ENCODE data around the gene RAPGEF4.
"Not testable (repeated sequence)": the region's sequence is repeated elsewhere in the genome, so short reads cannot be mapped to it uniquely, and the experiment has no call there.

Gene RAPGEF4

DNA sequence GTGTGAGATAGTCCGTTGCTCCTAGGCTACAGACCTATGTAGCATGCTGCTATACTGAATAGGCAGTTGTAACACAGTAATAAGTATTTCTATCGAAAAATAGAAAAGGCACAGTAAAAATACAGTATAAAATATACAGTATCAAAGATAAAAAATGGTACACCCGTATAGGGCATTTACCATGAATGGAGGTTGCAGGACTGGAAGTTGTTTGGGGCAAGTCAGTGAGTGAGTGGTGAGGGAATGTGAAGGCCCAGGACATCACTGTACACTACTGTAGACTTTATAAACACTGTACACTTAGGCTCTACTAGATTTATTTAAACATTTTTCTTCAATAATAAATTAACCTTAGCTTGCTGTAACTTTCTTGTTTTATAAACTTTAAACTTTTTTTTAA, 343.5 kb downstream of the RAPGEF4 start:
- no peak for DNase-seq

DNA sequence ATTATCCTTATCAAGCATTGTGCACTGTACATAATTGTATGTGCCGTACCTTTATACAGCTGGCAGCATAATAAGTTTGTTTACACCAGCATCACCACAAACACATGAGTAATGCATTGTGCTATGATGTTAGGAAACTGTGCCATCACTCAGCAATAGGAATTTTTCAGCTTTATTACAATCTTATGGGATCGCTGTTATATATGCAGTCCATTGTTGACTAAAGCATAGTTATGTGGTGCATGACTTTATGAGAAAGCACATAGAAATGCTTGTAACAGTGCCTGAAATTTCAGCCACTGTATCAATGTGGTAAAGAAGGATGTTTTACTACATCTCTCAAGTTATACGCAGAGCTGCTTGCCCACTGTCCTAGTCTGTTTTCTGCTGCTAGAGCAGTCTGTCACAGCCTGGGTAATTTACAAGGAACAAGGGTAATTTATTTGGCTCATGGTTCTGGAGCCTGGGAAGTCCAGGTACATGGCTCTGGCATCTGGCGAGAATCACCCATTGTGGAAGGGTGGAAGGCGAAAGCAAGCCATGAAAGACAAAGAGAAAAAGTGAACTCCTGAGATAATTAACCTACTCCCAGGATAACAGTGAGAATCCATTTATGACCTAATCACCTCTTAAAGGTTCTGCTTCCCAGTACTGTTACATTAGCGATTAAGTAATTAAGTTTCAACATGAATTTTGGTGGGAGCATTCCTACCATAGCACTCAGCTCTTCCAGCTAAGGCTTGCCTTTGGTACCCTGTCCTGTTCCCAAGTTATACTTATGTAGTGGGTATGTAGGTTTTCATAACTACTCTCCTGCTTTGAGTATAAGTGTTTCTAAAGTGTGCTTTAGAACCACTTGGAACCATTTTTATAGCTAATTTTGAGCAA, 344.6 kb downstream of the RAPGEF4 start:
- no peak for DNase-seq

DNA sequence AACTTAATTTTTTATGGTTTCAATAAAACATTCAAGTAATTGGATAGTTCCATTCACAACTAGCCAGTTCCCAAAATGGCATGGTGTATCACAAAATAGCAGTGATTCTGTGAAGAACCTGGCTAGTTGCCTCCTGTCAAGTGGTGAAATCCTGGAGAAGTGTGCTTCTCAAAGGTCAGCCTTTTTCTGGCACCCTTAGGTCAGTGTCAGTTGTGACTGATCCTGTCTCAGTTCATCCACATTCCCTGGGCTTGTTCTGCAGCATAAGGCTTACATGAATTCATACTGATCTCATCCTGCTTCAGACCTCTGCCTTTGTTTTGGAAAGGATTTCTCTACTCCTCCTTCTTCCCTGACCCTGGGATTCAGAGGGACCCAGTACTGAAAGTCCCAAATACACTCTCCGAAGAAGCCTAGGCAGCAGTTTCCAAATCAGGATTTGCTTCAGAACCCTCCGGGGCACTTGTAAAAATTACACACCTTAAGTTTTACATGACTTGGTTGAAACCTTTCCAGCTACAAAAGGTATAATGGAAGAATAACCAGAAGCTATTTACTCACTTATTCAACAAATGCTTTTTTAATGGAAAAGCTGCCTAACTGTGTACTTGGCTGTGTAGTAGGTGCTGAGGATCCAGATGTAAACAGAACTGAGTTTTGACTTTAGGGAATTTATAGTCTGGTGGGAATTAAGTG, 351.0 kb downstream of the RAPGEF4 start:
- DNase-seq: no peak

DNA sequence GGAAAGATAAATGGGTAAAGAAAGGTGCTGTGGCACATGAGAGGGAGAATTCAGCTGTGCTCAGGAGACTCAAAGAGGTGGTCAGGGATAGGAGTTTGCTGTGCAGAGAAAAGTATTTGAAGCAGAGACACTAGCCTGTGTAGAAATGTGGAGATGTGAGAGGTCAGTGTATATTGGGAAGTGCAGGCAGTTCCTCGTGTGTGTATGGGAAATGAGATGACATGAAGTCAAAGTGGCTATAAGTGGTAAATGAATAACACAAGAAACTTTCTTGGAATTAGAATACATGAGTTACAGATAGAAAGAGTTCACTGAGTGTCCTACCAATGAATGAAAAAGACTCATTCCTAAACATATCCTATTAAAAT, 351.6 kb downstream of the RAPGEF4 start:
- no peak for DNase-seq

DNA sequence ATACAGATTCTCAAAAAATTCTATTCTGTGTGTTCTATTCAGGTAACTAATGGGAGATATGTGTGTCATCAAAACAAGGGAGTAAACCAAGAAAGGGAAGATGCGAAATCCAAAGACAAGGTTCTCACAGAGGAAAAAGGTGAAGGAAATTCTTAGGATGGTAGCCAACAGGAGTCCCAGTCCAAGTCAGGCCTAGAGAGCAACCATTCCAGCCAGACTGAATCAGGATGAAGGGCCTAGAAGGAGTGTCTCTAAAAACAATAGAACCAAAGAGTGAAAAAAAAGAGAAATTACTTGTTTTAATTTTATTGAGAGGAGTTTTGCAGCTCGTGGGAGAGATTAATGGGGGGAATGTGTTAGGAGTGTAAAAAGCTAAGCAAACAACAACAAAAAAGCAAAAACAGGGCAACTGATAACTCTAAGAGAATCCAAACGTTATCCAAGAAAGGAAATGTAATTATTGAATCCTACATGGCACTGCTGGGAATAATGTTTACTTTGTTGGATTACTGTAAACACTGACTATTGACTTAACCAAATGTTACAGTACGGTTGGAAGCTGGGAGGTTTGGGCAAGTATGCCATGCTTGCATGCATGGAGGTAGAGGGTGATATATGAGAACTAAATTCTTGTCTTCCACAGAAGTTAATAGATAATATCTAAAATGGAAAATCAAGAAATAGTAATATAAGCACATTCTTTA, 352.3 kb downstream of the RAPGEF4 start:
- DNase-seq: no peak

DNA sequence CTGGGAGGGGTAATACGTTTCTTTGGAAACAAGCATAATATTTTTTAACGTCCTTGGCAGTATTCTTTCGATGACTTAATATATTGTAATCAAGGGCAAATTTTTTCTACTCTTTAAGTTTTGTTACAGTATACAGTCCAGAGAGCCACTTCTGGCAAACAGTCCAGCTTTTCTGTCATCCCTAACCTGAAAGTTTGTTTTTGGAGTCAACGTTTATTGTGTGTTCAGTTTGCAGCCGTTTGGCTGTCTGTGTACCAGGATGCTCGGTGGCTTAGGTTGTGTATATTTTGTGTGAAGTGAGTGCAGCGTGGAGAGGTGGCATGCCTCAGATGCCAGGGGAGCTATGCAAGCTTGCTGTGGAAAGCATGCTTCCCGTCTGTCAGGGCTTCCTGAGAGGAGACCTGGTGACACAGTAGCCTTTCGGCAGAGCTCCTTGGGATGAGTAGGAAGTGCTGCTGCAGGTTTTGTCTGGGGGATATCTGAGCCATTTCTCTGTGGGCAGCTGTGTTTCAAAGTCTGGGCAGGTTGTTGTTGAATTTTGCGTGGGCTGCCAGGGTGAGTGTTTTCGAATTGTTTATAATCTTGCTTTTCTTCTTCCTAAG, 354.7 kb downstream of the RAPGEF4 start:
- DNase-seq: no peak

DNA sequence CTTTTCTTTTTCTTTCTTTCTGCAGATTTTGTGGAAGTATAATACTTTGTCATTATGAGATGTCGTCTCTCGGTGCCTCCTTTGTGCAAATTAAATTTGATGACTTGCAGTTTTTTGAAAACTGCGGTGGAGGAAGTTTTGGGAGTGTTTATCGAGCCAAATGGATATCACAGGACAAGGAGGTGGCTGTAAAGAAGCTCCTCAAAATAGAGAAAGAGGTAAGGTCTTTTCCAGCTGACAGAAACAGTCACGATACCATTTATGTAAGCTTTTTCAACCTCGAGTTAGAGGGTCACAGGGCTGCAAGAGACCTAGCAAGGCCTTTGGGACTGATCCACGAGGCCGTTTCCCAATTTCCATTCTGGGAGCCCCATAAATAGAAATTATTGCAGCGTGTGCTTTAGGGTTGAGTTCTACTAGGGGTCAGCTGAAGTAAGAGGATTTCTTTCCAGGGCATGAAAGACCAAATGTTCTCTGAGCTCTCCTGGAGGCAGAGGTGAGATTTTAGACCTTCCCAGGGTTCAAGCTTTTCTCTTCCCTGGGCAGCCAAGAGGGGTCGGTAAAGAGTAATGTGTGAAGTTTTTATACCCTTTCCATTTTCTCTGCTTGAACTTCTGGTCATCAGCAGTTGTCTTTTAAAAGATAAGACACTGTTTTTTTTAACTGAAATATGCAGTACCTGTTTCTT, 355.5 kb downstream of the RAPGEF4 start:
- DNase-seq: no peak

DNA sequence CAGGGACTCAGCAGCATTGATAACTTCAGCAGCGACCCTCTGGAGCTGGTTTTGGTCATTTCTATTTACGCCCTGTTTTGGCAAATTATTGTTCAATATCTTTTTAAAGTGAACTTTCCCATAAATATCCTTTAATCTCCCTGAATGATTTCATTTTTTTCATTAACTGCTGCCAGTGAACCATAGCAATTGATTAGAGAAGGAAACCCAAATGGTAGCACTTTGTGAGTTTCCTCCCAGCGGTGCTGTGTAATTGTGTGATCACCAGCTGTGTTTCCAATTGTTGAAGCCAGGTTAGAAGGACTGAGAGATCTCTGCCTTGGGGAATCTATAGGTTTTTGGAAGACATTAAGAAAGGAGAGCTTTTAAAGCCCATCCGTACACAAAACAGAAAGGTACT, 356.3 kb downstream of the RAPGEF4 start:
- DNase-seq: no peak

DNA sequence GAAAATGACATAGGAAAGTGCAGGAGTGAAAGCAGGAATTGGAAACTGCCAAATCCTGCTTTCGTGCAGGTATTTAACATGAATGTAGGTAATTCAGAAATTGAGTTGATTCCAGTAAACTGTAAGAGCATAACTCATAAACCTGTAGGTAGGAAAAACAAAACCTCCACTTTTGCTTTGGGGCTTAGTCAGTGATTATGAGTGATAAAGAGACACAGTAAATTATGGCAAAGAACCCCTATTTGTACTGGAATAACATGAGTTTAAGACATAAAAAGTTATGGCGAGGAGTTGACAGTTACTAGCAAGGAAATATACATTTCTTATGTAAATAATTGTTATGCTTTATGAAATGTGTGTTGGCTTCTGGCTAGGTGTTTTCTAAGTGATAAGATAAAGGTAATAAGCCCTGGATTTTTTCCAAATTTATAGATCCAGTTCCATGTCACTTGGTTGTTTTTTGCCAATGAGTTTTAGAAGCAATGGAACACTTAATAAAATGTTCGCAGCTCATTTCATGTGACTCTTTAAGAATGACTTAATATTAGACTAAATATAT, 357.3 kb downstream of the RAPGEF4 start:
- no peak for DNase-seq

DNA sequence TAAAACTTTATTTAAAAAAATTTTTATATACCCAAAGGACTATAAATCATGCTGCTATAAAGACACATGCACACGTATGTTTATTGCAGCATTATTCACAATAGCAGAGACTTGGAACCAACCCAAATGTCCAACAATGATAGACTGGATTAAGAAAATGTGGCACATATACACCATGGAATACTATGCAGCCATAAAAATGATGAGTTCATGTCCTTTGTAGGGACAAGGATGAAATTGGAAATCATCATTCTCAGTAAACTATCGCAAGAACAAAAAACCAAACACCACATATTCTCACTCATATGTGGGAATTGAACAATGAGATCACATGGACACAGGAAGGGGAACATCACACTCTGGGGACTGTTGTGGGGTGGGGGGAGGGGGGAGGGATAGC, 358.0 kb downstream of the RAPGEF4 start:
- not testable (repeated sequence) for DNase-seq

DNA sequence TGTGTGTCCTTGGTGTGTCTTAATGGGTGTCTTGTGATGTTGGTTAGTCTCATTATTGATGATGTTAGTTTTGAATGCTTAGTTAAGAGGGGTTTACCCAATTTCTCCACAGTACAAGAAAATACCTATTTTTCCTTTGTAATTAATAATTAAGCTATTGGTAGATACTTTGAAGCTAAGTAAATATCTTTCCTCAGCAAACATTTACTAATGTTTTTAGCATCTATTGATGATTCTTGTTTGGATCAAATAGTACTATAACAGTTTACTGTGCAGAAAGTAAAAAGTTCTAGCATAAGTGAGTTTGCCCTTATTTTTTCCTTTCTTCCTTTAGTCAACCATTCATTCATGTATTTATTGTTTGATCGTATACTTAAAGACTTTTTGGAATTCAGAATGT, 359.1 kb downstream of the RAPGEF4 start:
- DNase-seq: no peak

DNA sequence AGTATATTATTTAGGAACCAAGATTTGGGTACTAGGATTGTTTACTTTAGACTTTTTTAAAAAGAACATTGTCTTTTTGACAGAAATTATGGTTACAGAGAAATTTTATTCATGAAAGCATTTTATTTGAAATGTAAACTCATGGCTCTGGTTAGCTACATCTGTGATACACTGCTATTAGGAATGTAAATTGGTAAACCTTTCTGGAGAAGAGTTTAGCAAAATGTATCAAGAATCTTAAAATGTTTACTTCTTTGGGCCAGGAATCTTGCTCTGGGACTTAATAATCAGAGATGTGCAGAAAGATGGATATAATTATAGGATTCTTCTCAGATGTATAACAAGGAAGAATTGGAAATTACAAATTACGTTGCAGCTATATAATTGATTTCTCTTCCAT, 359.7 kb downstream of the RAPGEF4 start:
- DNase-seq: no peak

DNA sequence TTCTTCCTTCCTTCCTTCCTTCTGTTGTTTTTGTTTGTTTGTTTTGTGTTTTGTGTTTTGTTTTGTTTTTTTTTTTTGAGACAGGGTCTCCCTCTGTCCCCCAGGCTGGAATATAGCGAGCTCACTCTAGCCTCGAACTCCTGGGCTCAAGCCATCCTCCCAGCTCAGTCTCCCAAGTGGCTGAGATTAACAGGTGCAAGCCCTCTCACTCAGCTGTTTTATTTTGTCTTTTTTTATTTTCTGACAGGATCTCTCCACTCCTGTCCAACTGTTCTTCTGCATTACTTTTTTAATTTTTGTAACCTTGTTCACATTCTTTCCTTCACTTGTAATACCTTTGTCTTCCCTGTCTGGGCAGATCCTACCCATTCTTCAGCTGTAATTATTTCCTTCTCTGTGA, 363.6 kb downstream of the RAPGEF4 start:
- DNase-seq: no peak

DNA sequence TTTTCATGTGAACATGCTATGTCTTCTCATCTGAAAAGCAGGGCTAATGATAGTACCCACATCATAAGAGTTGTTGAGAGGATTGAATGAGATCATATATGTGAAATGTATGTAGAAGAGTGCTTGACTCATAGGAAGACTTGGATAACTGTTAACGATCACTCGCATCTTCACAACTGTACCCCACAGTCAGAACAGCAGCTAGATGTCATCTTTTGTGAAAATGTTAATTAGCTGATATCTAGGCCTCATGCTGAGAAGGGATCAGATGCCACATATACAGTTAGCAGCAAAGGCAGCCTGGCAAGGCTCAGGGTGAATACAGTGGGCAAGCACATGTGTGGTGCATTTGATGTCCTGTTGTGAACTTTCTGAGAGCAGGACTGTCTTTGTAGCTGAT, 364.2 kb downstream of the RAPGEF4 start:
- DNase-seq: no peak

DNA sequence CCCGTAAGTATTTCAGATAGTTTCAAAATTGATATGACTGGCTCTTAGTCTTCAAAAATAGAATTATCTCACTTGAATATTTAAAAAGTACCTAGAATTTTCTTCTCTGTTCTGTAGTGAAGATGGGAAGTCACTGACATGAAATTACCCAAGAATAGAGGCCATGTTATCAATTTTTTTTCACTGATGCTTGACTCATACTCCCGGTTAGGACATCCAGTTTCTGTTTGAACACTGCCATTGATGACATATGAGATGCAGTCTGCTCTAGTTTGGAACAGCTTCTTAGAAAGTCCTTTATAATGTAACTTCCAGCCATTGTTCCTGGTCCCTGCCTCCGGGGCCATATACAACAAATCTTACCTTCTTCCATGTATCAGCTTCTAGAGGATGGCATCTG, 366.0 kb downstream of the RAPGEF4 start:
- DNase-seq: no peak
